HG03025 (cell line): ENCODE measurements around the gene IRF8.
"Not testable (repeated sequence)": the region's sequence is repeated elsewhere in the genome, so short reads cannot be mapped to it uniquely, and the experiment has no call there.

Experiments used
- ATAC-seq: cut with Tn5 transposase; IDR thresholded peaks from one replicate; pipeline ENCODE4 v1.9.1; 2021; ENCODE audit warnings: mild to moderate bottlenecking, moderate library complexity; ENCODE audit not compliant: unreplicated experiment, low FRiP score

IRF8 gene

DNA sequence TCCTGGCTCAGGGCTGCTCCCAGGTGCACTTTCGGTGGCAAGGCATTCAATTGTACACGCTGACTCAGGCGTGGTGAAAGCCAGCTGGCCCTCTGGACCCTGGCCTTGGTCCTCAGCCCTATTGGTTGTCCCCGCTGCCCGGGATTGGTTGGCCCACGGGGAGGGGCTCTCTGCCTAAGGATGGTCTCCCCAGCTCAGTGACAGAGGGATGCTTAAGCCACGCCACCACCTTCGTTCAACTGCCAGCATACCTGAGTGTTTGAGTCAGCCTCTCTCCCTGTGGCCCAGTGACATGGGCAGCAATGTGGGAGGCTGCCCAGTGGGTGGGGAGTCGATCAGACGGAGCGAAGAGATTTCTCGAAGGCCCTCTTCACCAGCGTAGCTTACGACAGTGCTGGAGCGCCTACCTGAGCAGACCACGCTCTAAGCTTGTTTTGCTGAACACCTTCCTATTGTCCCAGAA, 30.3 kb downstream of the IRF8 start:
- ATAC-seq: no peak

DNA sequence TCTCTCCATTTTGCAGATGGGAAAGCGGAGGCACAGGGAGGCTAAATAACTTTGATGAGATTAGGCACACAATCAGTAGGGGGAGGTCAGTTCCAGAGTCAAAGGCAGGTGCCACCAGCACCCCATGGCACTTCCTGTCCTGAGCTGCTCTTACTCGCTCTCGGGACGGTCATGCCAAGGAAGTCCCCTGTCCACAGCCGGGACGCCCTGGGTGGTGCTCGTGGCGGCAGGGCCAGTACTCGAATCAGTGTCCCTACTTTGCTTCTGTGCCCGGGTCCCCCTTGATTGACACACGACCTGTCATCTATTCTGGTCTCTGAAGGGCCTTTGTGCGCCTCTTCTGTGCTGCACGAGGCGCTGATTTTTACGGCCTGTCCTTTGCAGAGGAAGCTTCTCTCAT, 31.3 kb downstream of the IRF8 start:
- no peak for ATAC-seq

GRCh38 chr16:85931596-85932402, 32.8 kb downstream of the IRF8 start:
- ATAC-seq: no peak

- ATAC-seq: no peak
Observed at GRCh38 chr16:85934210-85934609, 35.2 kb downstream of the IRF8 start.

DNA sequence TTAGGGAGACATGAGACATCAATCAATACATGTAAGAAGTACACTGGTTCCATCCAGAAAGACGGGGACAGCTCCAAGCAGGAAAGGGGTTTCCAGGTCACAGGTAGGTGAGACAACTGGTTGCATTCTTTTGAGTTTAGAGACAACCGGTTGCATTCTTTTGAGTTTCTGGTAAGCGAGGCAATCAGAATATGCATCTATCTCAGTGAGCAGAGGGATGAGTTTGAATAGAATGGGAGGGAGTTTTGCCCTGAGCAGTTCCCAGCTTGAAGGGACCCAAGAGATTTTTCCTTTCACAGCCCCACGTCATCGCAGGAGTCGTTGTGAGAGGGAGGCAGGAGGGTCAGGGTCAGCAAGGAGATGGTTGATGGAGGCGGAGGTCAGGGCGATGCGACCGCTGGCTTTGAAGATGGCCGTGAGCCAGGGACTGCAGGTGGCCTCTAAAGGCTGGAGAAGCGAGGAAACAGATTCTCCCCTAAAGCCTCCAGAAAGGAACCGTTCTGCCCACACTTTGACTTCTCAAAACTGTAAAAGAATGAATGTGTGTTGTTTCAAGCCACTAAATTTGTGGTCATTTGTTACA, 36.5 kb downstream of the IRF8 start:
- ATAC-seq: peak; percentile 17

DNA sequence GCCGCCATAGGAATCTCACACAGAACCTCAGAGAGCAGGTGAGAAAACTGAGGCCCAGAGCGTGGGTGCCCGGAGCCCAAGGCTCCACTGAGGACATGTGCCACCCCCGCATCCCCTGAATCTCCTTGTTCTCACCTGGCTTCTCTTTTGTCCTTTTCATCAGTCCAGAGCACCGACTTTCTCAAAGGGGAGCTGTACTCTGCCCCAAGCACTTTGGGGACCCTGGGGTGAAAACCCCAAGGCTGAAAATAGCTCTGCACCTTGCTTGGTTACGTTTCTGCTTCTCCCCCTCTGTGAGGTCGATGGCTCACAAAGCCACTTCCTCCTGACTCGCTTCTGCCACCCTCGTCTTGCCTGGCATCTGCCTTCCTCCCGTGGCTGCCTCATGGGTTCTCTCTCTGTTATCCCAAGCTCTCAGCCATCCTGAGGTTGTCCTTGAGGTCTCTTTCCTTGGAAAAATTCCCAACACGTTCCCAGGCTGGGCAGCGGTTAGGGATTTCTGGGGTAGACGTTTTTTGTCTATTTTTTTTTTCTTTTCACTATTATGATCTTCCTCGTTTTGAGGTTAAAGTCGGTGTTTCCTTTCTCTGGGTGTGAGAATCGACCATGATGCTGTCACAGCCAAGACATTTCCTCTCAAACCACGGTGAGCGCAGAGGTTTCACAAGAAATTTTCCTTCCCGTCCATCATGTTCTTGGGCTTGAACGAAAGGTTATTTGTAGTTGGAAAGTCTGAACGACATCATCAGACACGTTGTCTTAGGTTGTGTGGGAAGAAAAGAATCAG, 37.2 kb downstream of the IRF8 start:
- peak; percentile 64 for ATAC-seq

DNA sequence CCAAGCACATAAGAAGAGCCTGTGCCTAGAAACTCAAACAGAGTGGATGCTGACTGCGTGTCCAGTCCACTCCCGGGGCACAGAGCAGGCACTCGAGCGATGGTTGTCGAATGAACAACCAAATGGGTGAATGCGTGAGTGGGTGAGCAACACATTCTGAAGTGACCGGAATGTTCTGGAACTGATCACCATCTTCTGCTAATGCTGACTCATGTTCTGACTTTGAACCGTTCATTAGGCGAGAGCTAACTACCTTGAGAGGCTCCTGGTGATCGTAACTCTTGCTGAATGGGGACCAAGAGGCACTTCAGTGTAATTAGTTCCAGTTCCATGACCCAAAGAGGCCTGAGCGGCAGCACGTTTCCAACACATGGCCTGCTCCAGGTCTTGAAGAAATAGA, 37.9 kb downstream of the IRF8 start:
- peak; percentile 8 for ATAC-seq

DNA sequence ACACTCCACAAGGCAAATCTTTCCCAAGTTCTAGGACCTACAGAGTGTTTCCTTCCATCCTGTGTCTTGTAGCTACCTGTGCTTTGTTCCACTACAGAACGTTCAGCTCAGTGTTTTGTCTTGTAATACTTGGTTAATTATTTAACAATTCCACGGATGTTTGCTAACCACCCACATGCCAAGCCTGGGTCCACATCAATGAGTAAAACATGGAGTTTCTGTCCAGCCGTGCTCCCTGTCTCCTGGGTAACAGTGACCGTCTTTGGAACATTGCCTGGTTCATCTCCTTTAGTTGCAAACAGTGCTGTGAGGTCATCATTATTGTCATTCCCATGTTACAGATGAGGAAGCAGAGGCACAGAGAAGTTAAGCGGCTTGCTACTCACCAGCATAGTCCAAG, 41.3 kb downstream of the IRF8 start:
- no peak for ATAC-seq

- ATAC-seq: no peak
Observed at GRCh38 chr16:85941863-85942644, 43.1 kb downstream of the IRF8 start.

- ATAC-seq: not testable (repeated sequence)
Observed at GRCh38 chr16:85942659-85943058, 43.7 kb downstream of the IRF8 start.

DNA sequence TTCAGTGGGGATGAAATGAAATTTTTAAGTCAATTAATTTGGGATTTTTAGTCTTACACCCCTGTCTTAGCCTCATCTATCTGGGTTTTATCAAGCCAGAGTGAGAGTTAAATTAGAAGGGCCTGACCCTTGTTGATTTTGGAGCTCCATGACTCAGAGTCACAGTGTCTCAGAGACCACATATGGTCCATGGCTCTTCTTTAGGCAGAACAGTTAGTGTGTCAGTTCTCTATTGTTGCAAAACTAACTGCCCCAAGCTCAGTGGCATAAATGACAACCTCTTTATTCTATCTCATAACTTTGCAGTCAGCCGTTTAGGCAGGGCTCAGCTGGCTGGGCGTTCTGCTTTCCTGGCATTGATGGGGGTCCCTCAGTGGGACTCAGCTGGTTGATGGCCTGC, 44.7 kb downstream of the IRF8 start:
- ATAC-seq: no peak

DNA sequence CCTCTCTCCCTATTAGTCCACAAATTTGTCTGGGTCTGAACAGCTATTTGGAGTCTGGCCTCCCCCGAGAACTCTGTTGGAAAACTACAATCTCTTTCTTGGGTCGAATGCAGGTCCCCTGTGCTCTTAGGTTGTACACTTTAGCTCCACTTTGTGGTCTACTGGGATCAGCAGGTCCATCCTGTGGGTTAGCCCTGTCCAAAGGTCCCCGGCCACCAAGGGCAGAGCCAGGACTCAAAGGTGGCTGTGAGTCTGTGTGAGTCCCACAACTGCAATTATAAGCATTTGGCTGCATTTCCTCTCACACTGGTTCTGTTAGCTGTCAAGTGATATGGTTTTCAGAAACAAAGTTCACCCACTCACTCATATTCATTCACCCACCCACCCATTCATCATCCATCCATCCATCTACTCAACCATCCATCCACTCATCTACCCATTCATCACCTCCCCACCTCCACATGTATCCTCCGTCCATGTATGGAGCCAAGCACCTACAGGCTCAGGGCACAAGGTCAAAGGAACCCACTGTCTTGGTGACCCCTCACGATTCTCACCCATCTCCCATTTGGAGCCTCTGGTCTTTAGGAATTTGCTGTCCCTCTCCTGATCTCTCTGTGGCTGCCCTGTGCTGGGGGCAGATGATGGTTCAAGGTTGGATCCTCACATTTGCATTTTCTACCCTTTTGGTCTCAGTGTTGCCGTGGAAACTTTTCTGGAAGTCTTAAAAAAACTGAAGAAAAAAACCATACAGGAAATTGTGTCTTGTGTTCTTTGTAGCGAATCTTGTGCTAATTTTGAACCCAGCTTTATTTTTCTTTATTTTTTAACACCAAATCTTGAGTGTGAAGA, 45.8 kb downstream of the IRF8 start:
- no peak for ATAC-seq

GRCh38 chr16:85945424-85945751, 46.4 kb downstream of the IRF8 start:
- ATAC-seq: no peak

GRCh38 chr16:85946541-85947124, 47.7 kb downstream of the IRF8 start:
- no peak for ATAC-seq

DNA sequence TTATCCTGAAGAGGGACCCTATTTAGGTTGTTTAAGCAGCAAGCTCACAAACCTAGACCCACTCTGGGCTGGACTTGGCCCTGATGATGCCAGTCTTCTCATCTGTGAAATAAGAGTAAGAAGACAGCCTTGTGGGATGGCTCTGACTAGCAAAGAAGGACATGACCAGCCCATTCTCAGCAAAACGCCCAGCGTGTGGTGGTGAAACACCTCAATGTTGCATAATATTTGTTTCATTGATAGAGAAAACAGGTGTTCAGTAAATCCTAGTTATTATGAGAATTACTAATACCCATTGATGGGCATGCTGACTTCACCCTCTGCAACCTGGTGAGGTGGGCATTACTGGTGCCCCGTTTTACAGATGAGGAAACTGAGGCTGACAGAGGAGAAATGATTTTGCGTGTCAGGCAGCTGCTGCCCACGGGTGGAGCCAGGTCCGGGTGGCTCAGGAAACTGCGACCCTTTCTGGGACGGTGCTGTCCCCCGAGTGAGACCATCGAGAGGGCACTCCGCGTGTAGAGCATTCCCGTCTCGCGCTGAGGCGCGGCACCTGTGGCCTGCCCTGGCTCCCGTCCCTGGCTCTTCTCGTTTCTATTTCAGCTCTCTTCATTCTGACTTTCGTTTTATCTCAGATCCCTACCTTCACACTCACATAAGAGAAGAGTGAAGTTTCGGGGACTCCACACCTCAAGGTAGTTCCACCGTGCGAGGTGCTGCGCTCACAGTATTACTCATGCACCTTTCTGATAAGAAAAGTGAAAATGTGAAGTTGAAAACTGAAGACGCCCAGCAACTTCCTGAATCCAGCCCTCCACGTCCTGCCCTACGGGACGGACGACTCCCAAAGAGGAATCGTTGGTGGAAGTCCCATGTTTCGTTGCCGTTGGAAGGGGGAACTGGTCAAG, 48.5 kb downstream of the IRF8 start:
- peak; percentile 69 for ATAC-seq

GRCh38 chr16:85948138-85948509, 49.2 kb downstream of the IRF8 start:
- peak; percentile 18 for ATAC-seq

- ATAC-seq: no peak
Observed at GRCh38 chr16:85948616-85949265, 49.8 kb downstream of the IRF8 start.
